ENCODE data around the gene TRPM6.
"Not testable (repeated sequence)": the region's sequence is repeated elsewhere in the genome, so short reads cannot be mapped to it uniquely, and the experiment has no call there.

The TRPM6 gene

GRCh38 chr9:74901001-74901400 lies 13.3 kb upstream of the TRPM6 start:
- DNase-seq (ENCODE audit: insufficient read length, low spot score): no peak
- FAIRE-seq: no peak
- TF ChIP-seq POU2F2 (IDR thresholded peaks at IDR 0.05; ENCODE audit: low read depth, low read length) (no peak), SPI1 (IDR thresholded peaks at IDR 0.05; ENCODE audit: low read depth, low read length) (no peak), POLR2A (IDR thresholded peaks at IDR 0.05; ENCODE audit: low read depth, low read length) (no peak)

- FAIRE-seq; DNase-seq (ENCODE audit: insufficient read length, low spot score): not testable (repeated sequence)
These were observed 728 bp upstream of the TRPM6 start for GRCh38 chr9:74888449-74888848.

GRCh38 chr9:74887981-74888370 lies 255 bp upstream of the TRPM6 start:
- FAIRE-seq: no peak
- no peak for TF ChIP-seq TAF1 (IDR thresholded peaks at IDR 0.05; ENCODE audit: low read depth, low read length)
- no peak for TF ChIP-seq SPI1 (IDR thresholded peaks at IDR 0.05; ENCODE audit: low read depth, low read length)
- no peak for TF ChIP-seq PAX5 (IDR thresholded peaks at IDR 0.05; ENCODE audit: insufficient read depth, low read length, severe bottlenecking)
- no peak for TF ChIP-seq POLR2A (IDR thresholded peaks at IDR 0.05; ENCODE audit: low read depth, low read length)
- no peak for TF ChIP-seq POLR2AphosphoS5 (IDR thresholded peaks at IDR 0.05; ENCODE audit: low read depth, low read length)
- TF ChIP-seq POU2F2 (IDR thresholded peaks at IDR 0.05; ENCODE audit: low read depth, low read length): no peak
- no peak for DNase-seq (ENCODE audit: insufficient read length, low spot score)

GRCh38 chr9:74876382-74876949 lies 11.3 kb downstream of the TRPM6 start:
- TF ChIP-seq POLR2A (IDR thresholded peaks at IDR 0.05; ENCODE audit: low read depth, low read length): no peak
- no peak for TF ChIP-seq PAX5 (IDR thresholded peaks at IDR 0.05; ENCODE audit: insufficient read depth, low read length, severe bottlenecking)
- TF ChIP-seq POLR2AphosphoS5 (IDR thresholded peaks at IDR 0.05; ENCODE audit: low read depth, low read length): no peak
- TF ChIP-seq POU2F2 (IDR thresholded peaks at IDR 0.05; ENCODE audit: low read depth, low read length): no peak
- no peak for TF ChIP-seq SPI1 (IDR thresholded peaks at IDR 0.05; ENCODE audit: low read depth, low read length)
- no peak for TF ChIP-seq TAF1 (IDR thresholded peaks at IDR 0.05; ENCODE audit: low read depth, low read length)
- DNase-seq (ENCODE audit: insufficient read length, low spot score): no peak
- no peak for FAIRE-seq

- DNase-seq (ENCODE audit: insufficient read length, low spot score): no peak
- no peak for FAIRE-seq
- TF ChIP-seq POLR2A (IDR thresholded peaks at IDR 0.05; ENCODE audit: low read depth, low read length): no peak
- no peak for TF ChIP-seq POLR2AphosphoS5 (IDR thresholded peaks at IDR 0.05; ENCODE audit: low read depth, low read length)
- no peak for TF ChIP-seq TAF1 (IDR thresholded peaks at IDR 0.05; ENCODE audit: low read depth, low read length)
- TF ChIP-seq PAX5 (IDR thresholded peaks at IDR 0.05; ENCODE audit: insufficient read depth, low read length, severe bottlenecking): no peak
- no peak for TF ChIP-seq SPI1 (IDR thresholded peaks at IDR 0.05; ENCODE audit: low read depth, low read length)
These were observed 12.1 kb downstream of the TRPM6 start for GRCh38 chr9:74875656-74876055.

GRCh38 chr9:74874220-74874619 lies 13.5 kb downstream of the TRPM6 start:
- FAIRE-seq: no peak
- TF ChIP-seq POLR2AphosphoS5 (IDR thresholded peaks at IDR 0.05; ENCODE audit: low read depth, low read length) (no peak), PAX5 (IDR thresholded peaks at IDR 0.05; ENCODE audit: insufficient read depth, low read length, severe bottlenecking) (no peak), POLR2A (IDR thresholded peaks at IDR 0.05; ENCODE audit: low read depth, low read length) (no peak), TAF1 (IDR thresholded peaks at IDR 0.05; ENCODE audit: low read depth, low read length) (no peak), SPI1 (IDR thresholded peaks at IDR 0.05; ENCODE audit: low read depth, low read length) (no peak), POU2F2 (IDR thresholded peaks at IDR 0.05; ENCODE audit: low read depth, low read length) (no peak)
- no peak for DNase-seq (ENCODE audit: insufficient read length, low spot score)

GRCh38 chr9:74872619-74873233 lies 15.0 kb downstream of the TRPM6 start:
- no peak for FAIRE-seq
- TF ChIP-seq POLR2AphosphoS5 (IDR thresholded peaks at IDR 0.05; ENCODE audit: low read depth, low read length) (no peak), PAX5 (IDR thresholded peaks at IDR 0.05; ENCODE audit: insufficient read depth, low read length, severe bottlenecking) (no peak), SPI1 (IDR thresholded peaks at IDR 0.05; ENCODE audit: low read depth, low read length) (no peak), TAF1 (IDR thresholded peaks at IDR 0.05; ENCODE audit: low read depth, low read length) (no peak), POLR2A (IDR thresholded peaks at IDR 0.05; ENCODE audit: low read depth, low read length) (no peak), POU2F2 (IDR thresholded peaks at IDR 0.05; ENCODE audit: low read depth, low read length) (no peak)
- DNase-seq (ENCODE audit: insufficient read length, low spot score): no peak

- FAIRE-seq: no peak
- TF ChIP-seq PAX5 (IDR thresholded peaks at IDR 0.05; ENCODE audit: insufficient read depth, low read length, severe bottlenecking) (no peak), TAF1 (IDR thresholded peaks at IDR 0.05; ENCODE audit: low read depth, low read length) (no peak), SPI1 (IDR thresholded peaks at IDR 0.05; ENCODE audit: low read depth, low read length) (no peak), POU2F2 (IDR thresholded peaks at IDR 0.05; ENCODE audit: low read depth, low read length) (no peak), POLR2AphosphoS5 (IDR thresholded peaks at IDR 0.05; ENCODE audit: low read depth, low read length) (no peak), POLR2A (IDR thresholded peaks at IDR 0.05; ENCODE audit: low read depth, low read length) (no peak)
These were observed 20.2 kb downstream of the TRPM6 start for GRCh38 chr9:74867483-74867882.

GRCh38 chr9:74865177-74865576 lies 22.5 kb downstream of the TRPM6 start:
- TF ChIP-seq PAX5 (IDR thresholded peaks at IDR 0.05; ENCODE audit: insufficient read depth, low read length, severe bottlenecking): no peak
- TF ChIP-seq SPI1 (IDR thresholded peaks at IDR 0.05; ENCODE audit: low read depth, low read length): 0 out of 2 replicates have a peak, but pooled peaks have one; percentile 20
- TF ChIP-seq POLR2A (IDR thresholded peaks at IDR 0.05; ENCODE audit: low read depth, low read length): no peak
- FAIRE-seq: no peak
- no peak for DNase-seq (ENCODE audit: insufficient read length, low spot score)

More at GRCh38 chr9:74867483-74867882, 20.2 kb downstream of the TRPM6 start:
- DNase-seq (ENCODE audit: insufficient read length, low spot score): no peak

- TF ChIP-seq PAX5 (IDR thresholded peaks at IDR 0.05; ENCODE audit: insufficient read depth, low read length, severe bottlenecking) (no peak), SPI1 (IDR thresholded peaks at IDR 0.05; ENCODE audit: low read depth, low read length) (no peak), TAF1 (IDR thresholded peaks at IDR 0.05; ENCODE audit: low read depth, low read length) (no peak), POLR2AphosphoS5 (IDR thresholded peaks at IDR 0.05; ENCODE audit: low read depth, low read length) (no peak), POU2F2 (IDR thresholded peaks at IDR 0.05; ENCODE audit: low read depth, low read length) (no peak), POLR2A (IDR thresholded peaks at IDR 0.05; ENCODE audit: low read depth, low read length) (no peak)
- FAIRE-seq (no peak), DNase-seq (ENCODE audit: insufficient read length, low spot score) (no peak)
These were observed 25.8 kb downstream of the TRPM6 start for GRCh38 chr9:74861773-74862474.

Data from GM12891 (cell line).